Hepatocyte (in vitro differentiated cells): Measurements from ENCODE around the gene STAC2. TPM values are rescaled to one million over a fixed set of nuclear protein-coding genes. Genes with fewer than 3 reads are reported as not detected.

Experiments used
- DNase-seq: peaks from one replicate; pipeline ENCODE4 v3.0.0-alpha.2; 2016; ENCODE audit warnings: low spot score
- H2AFZ ChIP-seq: fragments of 200-600 bp; sonication (generic); 2 replicates; pipeline ENCODE4 v1.6.0; 2016; ENCODE audit warnings: antibody characterized with exemption, mild to moderate bottlenecking
- H3K27ac ChIP-seq: fragments of 200-600 bp; sonication (generic); 2 replicates; pipeline ENCODE4 v1.5.1; 2016; ENCODE audit warnings: mild to moderate bottlenecking
- H3K27me3 ChIP-seq: fragments of 200-600 bp; sonication (generic); 2 replicates; pipeline ENCODE4 v1.6.1; 2016
- H3K36me3 ChIP-seq: fragments of 200-600 bp; sonication (generic); replicated peaks from 2 replicates; pipeline ENCODE4 v1.5.1; 2016; ENCODE audit warnings: low read depth; ENCODE audit not compliant: insufficient read depth
- H3K4me1 ChIP-seq: fragments of 200-600 bp; sonication (generic); 2 replicates; pipeline ENCODE4 v1.5.1; 2016; ENCODE audit warnings: mild to moderate bottlenecking, moderate library complexity; ENCODE audit not compliant: insufficient read depth
- H3K4me2 ChIP-seq: fragments of 200-600 bp; sonication (generic); 2 replicates; pipeline ENCODE4 v1.6.0; 2016
- H3K4me3 ChIP-seq: fragments of 200-600 bp; sonication (generic); 2 replicates; pipeline ENCODE4 v1.5.1; 2016; ENCODE audit warnings: mild to moderate bottlenecking
- H3K79me2 ChIP-seq: fragments of 200-600 bp; sonication (generic); 2 replicates; pipeline ENCODE4 v1.6.0; 2017; ENCODE audit warnings: mild to moderate bottlenecking
- H3K9me2 ChIP-seq: fragments of 200-600 bp; sonication (generic); replicated peaks from 2 replicates; pipeline ENCODE4 v1.6.0; 2017; ENCODE audit warnings: mild to moderate bottlenecking; ENCODE audit not compliant: insufficient read depth
- H3K9me3 ChIP-seq: fragments of 200-600 bp; sonication (generic); 2 replicates; pipeline ENCODE4 v1.5.1; 2016; ENCODE audit warnings: low read depth, mild to moderate bottlenecking
- H4K20me1 ChIP-seq: fragments of 200-600 bp; sonication (generic); 2 replicates; pipeline ENCODE4 v1.6.0; 2016; ENCODE audit warnings: mild to moderate bottlenecking; ENCODE audit not compliant: insufficient read depth, poor library complexity, severe bottlenecking
- CTCF ChIP-seq: fragments of 200-600 bp; sonication (generic); IDR thresholded peaks from 2 replicates; pipeline ENCODE4 v1.5.1; 2016; ENCODE audit warnings: antibody characterized with exemption, mild to moderate bottlenecking; ENCODE audit not compliant: poor library complexity
- EZH2 ChIP-seq: fragments of 200-600 bp; sonication (generic); IDR thresholded peaks from 2 replicates; pipeline ENCODE4 v1.6.1; 2016; ENCODE audit warnings: antibody characterized with exemption, mild to moderate bottlenecking, borderline replicate concordance
- EZH2phosphoT487 ChIP-seq: fragments of 200-600 bp; sonication (generic); IDR thresholded peaks from one replicate; pipeline ENCODE4 v1.6.1; 2018; ENCODE audit warnings: antibody characterized with exemption, mild to moderate bottlenecking, low read depth, moderate library complexity; ENCODE audit not compliant: unreplicated experiment, severe bottlenecking
- WGBS: methylation state at CpG from one replicate; pipeline ENCODE4 v1.1.6; 2016; ENCODE audit warnings: low lambda C conversion rate; ENCODE audit errors: missing lambda C conversion rate; 5-methylcytosine and 5-hydroxymethylcytosine counted together
- polyA plus RNA-seq: library from polyadenylated mRNA; unstranded; fragments of >200 nt; fragmentation: Nextera tagmentation; extraction: Ambion mirVana; gene quantifications from 2 replicates; pipeline ENCODE4 v1.2.1, GENCODE V29; 2016
- total RNA-seq: library from RNA; depleted of rRNA; stranded (reverse); fragments of >200 nt; gene quantifications from 2 replicates; pipeline ENCODE4 v1.2.3, GENCODE V29; 2014

The STAC2 gene
- total and polyA plus RNA-seq, 2 experiments from 2014 or later: 0.31 TPM; not detected in 1

DNA sequence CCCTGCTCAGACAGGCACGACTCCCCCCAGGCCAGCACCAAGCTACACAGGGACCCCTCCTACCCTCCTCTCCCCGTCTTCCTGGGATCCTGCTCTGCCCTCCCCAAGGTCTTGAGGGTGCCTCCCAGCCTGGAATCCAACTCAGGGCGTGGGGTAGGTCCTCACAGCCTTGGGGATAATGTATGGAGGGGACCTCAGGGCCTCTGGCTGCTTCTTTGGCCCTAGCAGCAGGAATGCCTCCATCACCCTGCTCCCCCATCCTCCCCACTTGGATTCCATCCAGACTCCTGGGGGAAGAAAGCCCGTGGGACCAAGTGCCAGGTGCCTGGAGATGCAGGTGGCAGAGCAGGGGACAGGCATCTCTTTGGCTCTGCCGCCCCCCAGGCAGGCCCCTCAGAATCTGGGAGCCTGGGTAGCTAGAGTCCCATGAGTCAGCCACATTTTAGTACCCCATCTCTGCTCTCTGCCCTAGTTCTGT, 10.7 kb upstream of the STAC2 start:
- no peaks in the 10 kb centered on the region for H4K20me1 ChIP-seq
- H3K36me3 ChIP-seq: no peaks in the 10 kb centered on the region
- no peak overlapping the region for H3K27ac ChIP-seq
- H3K79me2 ChIP-seq: no peaks in the 10 kb centered on the region
- H3K9me3 ChIP-seq: no peaks in the 10 kb centered on the region
- TF ChIP-seq EZH2 (no peak), CTCF (no peak), EZH2phosphoT487 (no peak)
- H3K4me1 ChIP-seq: peaks cover 13% of the 10 kb centered on the region
- DNase-seq: no peak
- no peak overlapping the region for H2AFZ ChIP-seq
- H3K9me2 ChIP-seq: no peaks in the 10 kb centered on the region
- H3K27me3 ChIP-seq: peaks cover 5% of the 10 kb centered on the region
- no peak overlapping the region for H3K4me2 ChIP-seq
- 65% methylated on average over 5 of the region's 5 CpGs for WGBS
- H3K4me3 ChIP-seq: no peak overlapping the region

- no peaks in the 10 kb centered on the region for H3K9me2 ChIP-seq
- no peak overlapping the region for H2AFZ ChIP-seq
- no peaks in the 10 kb centered on the region for H3K79me2 ChIP-seq
- WGBS: 44% methylated on average over 18 of the region's 18 CpGs
- H3K27me3 ChIP-seq: peaks cover 7% of the 10 kb centered on the region
- peak; percentile 61 for DNase-seq
- H4K20me1 ChIP-seq: no peaks in the 10 kb centered on the region
- TF ChIP-seq EZH2 (no peak), CTCF (peak; percentile 69)
- H3K9me3 ChIP-seq: no peaks in the 10 kb centered on the region
- H3K4me1 ChIP-seq: peaks cover 13% of the 10 kb centered on the region
- H3K36me3 ChIP-seq: no peaks in the 10 kb centered on the region
- H3K4me3 ChIP-seq: no peak overlapping the region
- H3K27ac ChIP-seq: no peak overlapping the region
- H3K4me2 ChIP-seq: no peak overlapping the region
Measured at GRCh38 chr17:39235555-39236449, 10.1 kb upstream of the STAC2 start.

GRCh38 chr17:39231591-39232551, 6.1 kb upstream of the STAC2 start:
- Histone ChIP-seq H3K4me1 (peaks cover 6% of the 10 kb centered on the region), H3K9me2 (no peaks in the 10 kb centered on the region), H3K27ac (no peak overlapping the region), H3K36me3 (no peaks in the 10 kb centered on the region), H3K4me3 (no peak overlapping the region), H2AFZ (no peak overlapping the region), H3K27me3 (peaks cover 12% of the 10 kb centered on the region), H3K4me2 (peak overlapping the region; percentile 61), H4K20me1 (no peaks in the 10 kb centered on the region), H3K9me3 (no peaks in the 10 kb centered on the region), H3K79me2 (no peaks in the 10 kb centered on the region)
- DNase-seq: peak; percentile 63
- WGBS: 20% methylated on average over 20 of the region's 22 CpGs
- TF ChIP-seq EZH2phosphoT487 (no peak), CTCF (peak; percentile 60)
